Skeletal muscle satellite cell (primary cell): ENCODE measurements around the gene ADCY1. TPM values are rescaled to one million over a fixed set of nuclear protein-coding genes. Genes with fewer than 3 reads are reported as not detected.
"Not testable (repeated sequence)": the region's sequence is repeated elsewhere in the genome, so short reads cannot be mapped to it uniquely, and the experiment has no call there.

ENCODE experiments used
- H3K27me3 ChIP-seq: 2 replicates; pipeline ENCODE4 v1.7.0; 2013; ENCODE audit warnings: low read length; ENCODE audit not compliant: control insufficient read depth, insufficient read depth
- H3K36me3 ChIP-seq: 2 replicates; pipeline ENCODE4 v1.7.0; 2013; ENCODE audit warnings: mild to moderate bottlenecking, control low read depth, low read length; ENCODE audit not compliant: insufficient read depth
- H3K4me1 ChIP-seq: 2 replicates; pipeline ENCODE4 v1.7.0; 2013; ENCODE audit warnings: low read length; ENCODE audit not compliant: control insufficient read depth, insufficient read depth
- H3K4me2 ChIP-seq: 2 replicates; pipeline ENCODE4 v1.7.0; 2013; ENCODE audit warnings: mild to moderate bottlenecking, low read length
- H3K4me3 ChIP-seq: 2 replicates; pipeline ENCODE4 v1.7.0; 2013; ENCODE audit warnings: low read length
- H3K9ac ChIP-seq: 2 replicates; pipeline ENCODE4 v1.7.0; 2013; ENCODE audit warnings: mild to moderate bottlenecking, low read depth, low read length, moderate library complexity
- H3K9me3 ChIP-seq: replicated peaks from 2 replicates; pipeline ENCODE4 v1.7.0; 2013; ENCODE audit warnings: mild to moderate bottlenecking, control low read depth, low read length
- total RNA-seq: library from RNA; depleted of rRNA; stranded (reverse); fragments of >200 nt; gene quantifications from 2 replicates; pipeline ENCODE4 v1.2.3, GENCODE V29; 2012; rRNA removed

ADCY1 gene
- total RNA-seq, result 0.22 and 0.51 TPM in 2 replicates

DNA sequence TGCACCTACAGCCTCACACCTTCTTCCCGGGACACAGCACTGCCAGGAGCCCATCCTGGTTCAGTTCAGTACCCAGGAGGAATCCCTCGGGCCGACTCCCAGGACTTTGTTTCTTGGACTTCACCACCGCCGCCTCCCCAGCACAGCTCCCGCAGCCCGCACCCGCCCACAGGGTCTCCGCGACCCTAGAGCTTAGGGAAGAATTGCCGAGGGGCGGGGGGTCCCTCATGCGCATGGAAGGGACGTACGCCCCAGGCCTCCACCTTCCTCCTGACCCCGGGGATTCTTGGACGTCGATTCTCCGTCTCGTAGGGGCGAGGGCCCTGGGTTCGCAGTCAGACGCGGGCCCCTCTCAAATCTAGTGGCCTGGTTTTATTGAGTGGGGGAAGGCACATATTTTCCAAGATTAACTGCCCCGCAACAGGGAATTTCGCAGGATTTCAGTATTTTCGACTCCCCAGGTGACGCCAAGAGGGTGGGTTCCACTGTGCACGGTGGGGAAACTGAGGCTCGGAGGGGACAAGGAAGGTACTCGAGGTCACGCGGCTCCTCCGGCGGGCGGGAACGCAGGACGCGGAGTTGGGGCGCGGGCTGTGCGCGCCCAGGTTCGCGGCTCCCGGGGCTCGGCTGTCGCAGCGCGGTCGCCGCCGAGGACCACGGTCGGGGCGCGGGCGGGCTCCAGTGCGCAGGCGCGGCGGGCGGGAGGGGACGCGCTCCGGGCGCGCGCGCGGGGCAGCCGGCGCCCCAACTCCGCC lies at the start of gene ADCY1:
TSS of gene ADCY1 (plus strand) at position 708 of the 755 bp plus-strand sequence. CDS start 176 bp downstream, outside the sequence.
- Histone ChIP-seq H3K36me3 (no peaks in the 10 kb centered on the region), H3K4me1 (peaks cover 6% of the 10 kb centered on the region), H3K27me3 (peaks cover 85% of the 10 kb centered on the region), H3K9me3 (no peaks in the 10 kb centered on the region), H3K4me3 (peak within 1 kb of the TSS; percentile 67), H3K9ac (no peak within 1 kb of the TSS), H3K4me2 (peak within 1 kb of the TSS; percentile 86)

DNA sequence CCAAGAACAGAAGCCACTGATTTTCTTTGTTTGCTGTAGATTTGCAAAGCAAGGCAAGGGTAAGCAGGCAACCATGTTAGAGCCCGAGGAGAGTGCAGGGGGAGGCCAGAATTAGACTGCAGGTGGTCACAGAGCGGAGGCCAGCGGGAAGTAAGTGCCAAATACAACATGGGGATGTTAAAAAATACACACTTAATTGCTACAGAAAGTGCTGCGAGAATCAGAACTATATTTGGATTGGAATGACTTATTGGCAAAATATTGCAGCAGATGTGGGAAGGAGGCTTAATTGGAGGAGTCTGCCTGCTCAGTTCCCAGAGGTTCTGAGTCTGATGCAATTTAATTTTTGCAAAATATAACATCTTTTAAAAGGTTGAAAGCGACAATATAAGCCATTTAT lies 49.7 kb upstream of the ADCY1 start:
- H3K9me3 ChIP-seq, result no peaks in the 10 kb centered on the region
- H3K4me1 ChIP-seq, result no peaks in the 10 kb centered on the region
- no peak overlapping the region for H3K9ac ChIP-seq
- no peak overlapping the region for H3K4me2 ChIP-seq
- H3K36me3 ChIP-seq, result no peaks in the 10 kb centered on the region
- H3K4me3 ChIP-seq, result no peak overlapping the region
- H3K27me3 ChIP-seq, result peaks cover 3% of the 10 kb centered on the region

DNA sequence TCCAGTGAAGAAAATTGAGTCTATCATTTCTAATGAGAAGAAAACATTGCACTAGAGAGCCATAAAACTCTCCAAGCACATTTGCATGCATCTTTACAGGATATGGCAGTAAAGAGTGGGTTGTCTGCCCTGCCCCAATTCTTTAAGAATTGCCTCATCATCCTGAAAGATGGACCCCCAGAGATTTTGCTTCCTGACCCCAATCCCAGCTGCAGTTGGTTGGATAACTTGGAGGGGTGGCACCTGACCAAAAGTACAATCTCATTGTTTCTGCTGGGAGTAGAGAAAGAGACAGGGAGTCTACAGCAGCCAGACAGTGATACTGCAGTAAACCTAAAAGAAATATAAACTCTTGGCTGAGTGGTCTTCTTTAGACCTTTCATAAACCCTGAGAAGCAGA lies 49.1 kb upstream of the ADCY1 start:
- Histone ChIP-seq H3K27me3 (peaks cover 3% of the 10 kb centered on the region), H3K9ac (no peak overlapping the region), H3K4me2 (no peak overlapping the region), H3K9me3 (no peaks in the 10 kb centered on the region), H3K4me1 (no peaks in the 10 kb centered on the region), H3K36me3 (no peaks in the 10 kb centered on the region), H3K4me3 (no peak overlapping the region)

DNA sequence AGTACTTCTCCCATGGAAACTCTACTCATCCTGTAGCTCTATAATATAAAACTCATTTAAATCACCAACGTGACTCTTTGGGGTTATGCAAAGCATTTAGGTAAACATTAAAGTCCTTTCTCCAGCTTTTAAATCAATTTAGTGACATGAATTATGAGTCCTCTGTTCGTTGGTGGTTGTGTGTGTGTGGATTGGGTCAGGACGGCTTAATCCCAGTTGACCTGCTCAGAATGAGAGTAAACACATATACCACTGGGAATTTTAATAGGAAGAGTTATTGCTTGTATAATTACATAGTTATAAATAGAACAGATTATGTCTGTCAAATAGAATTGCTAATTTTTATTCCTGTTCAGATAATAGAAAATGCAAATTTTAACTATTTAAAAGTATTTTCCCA lies 30.7 kb upstream of the ADCY1 start:
- Histone ChIP-seq H3K9me3 (no peaks in the 10 kb centered on the region), H3K4me3 (no peak overlapping the region), H3K4me1 (no peaks in the 10 kb centered on the region), H3K9ac (no peak overlapping the region), H3K36me3 (no peaks in the 10 kb centered on the region), H3K4me2 (no peak overlapping the region), H3K27me3 (no peaks in the 10 kb centered on the region)

DNA sequence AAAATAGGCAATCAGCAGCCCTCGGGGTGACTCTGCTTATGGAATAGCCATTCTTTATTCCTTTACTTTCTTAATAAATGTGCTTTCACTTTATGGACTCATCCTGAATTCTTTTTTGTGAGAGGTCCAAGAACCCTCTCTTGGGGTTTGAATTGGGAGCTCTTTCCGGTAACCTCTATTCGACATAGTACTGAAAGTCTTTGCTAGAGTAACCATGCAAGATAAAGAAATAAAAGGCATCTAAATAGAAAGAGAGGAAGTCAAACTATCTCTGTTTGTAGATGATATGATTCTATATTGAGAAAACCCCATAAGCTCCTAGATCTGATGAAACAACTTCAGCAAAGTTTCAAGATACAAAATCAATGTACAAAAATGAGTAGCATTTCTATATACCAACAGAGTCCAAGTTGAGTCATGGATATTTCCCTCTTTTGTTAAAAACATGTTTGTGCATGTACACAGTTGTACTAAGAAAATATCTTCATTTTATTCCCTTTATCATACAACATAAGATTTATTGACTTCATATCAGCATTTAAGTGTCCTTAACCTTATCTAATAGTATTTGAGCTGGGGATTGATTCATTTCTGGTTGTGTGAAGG lies 29.0 kb upstream of the ADCY1 start:
- not testable (repeated sequence) for H3K4me2 ChIP-seq, H3K4me1 ChIP-seq, H3K9ac ChIP-seq, H3K4me3 ChIP-seq, H3K9me3 ChIP-seq, H3K36me3 ChIP-seq, H3K27me3 ChIP-seq

DNA sequence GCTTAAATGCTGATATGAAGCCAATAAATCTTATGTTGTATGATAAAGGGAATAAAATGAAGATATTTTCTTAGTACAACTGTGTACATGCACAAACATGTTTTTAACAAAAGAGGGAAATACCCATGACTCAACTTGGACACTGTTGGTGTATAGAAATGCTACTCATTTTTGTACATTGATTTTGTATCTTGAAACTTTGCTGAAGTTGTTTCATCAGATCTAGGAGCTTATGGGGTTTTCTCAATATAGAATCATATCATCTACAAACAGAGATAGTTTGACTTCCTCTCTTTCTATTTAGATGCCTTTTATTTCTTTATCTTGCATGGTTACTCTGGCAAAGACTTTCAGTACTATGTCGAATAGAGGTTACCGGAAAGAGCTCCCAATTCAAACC lies 25.3 kb upstream of the ADCY1 start:
- H3K9ac ChIP-seq, H3K4me3 ChIP-seq: not testable (repeated sequence)

DNA sequence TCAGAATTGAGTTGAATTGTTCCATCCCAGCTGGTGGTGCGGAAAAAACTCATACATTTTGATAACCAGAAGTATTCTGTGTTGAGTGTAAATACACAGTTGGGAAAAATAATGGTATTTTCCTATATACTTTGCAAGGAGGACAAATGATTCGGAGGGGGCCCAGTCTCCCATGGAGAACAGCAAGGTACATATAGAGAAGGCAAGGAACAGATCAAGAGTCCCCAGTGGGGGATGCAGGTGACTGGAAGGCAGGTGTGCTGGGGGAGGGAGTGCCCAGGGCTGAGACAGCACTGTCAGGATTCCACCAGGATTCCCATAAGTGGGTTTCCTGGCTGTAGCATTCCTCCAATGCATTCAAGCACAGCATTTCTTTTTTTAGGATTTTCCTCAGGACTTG lies 10.8 kb upstream of the ADCY1 start:
- no peaks in the 10 kb centered on the region for H3K9me3 ChIP-seq
- H3K4me3 ChIP-seq, result no peak overlapping the region
- H3K4me2 ChIP-seq, result no peak overlapping the region
- H3K4me1 ChIP-seq, result no peaks in the 10 kb centered on the region
- H3K9ac ChIP-seq, result no peak overlapping the region
- H3K27me3 ChIP-seq, result peaks cover 34% of the 10 kb centered on the region
- no peaks in the 10 kb centered on the region for H3K36me3 ChIP-seq

More for the DNA sequence above, 25.3 kb upstream of the ADCY1 start:
- H3K27me3 ChIP-seq, H3K9me3 ChIP-seq, H3K4me2 ChIP-seq, H3K4me1 ChIP-seq, H3K36me3 ChIP-seq: not testable (repeated sequence)

DNA sequence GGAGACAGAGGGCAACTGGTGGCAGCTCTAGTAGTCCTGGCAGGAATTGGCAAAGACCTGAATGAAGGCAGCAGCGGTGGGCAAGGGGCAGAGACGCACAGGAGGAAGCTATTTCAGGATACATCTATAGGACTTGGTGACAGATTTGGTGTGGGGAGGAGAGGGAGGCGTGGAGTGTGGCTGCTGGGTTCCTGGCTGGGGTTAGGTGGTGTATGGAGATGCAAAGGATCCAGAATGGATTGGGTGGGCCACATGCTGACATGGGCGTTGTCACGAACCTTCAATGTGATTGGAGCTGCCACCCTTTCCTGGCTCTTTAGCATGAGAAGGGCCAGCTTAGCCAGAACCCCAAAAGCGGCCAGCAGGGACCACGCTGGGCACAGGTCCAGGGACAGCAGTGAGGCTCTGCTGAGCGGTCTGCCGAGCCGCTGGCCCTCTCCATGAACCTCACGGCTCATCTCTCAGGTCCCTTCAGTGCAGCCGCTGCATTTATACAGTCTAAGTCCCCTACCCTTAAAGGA lies 10.2 kb upstream of the ADCY1 start:
- Histone ChIP-seq H3K27me3 (peaks cover 34% of the 10 kb centered on the region), H3K9ac (no peak overlapping the region), H3K4me2 (no peak overlapping the region), H3K9me3 (no peaks in the 10 kb centered on the region), H3K4me3 (no peak overlapping the region), H3K36me3 (no peaks in the 10 kb centered on the region), H3K4me1 (no peaks in the 10 kb centered on the region)

DNA sequence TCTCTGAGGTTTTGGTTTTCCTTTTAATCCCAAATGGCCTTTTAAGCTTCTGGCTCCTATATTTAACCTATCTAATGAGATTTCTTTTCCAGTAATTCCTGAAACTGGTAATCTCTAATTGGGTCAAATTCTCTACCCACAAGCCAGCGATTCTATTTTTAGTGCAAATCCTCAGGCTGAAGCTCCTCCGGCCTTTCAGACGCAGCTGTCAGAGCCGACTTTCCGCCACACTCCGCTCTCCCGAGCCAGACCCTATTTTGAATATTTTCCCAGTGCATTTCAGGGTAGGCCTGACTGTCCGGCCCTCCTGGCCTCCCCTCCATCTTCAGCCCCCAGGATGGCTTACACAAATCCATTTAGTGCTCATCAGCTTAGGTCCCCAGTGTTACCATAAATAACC lies 9.7 kb upstream of the ADCY1 start:
- Histone ChIP-seq H3K9ac (no peak overlapping the region), H3K4me2 (no peak overlapping the region), H3K9me3 (no peaks in the 10 kb centered on the region), H3K36me3 (no peaks in the 10 kb centered on the region), H3K4me1 (no peaks in the 10 kb centered on the region), H3K27me3 (peaks cover 39% of the 10 kb centered on the region), H3K4me3 (no peak overlapping the region)

DNA sequence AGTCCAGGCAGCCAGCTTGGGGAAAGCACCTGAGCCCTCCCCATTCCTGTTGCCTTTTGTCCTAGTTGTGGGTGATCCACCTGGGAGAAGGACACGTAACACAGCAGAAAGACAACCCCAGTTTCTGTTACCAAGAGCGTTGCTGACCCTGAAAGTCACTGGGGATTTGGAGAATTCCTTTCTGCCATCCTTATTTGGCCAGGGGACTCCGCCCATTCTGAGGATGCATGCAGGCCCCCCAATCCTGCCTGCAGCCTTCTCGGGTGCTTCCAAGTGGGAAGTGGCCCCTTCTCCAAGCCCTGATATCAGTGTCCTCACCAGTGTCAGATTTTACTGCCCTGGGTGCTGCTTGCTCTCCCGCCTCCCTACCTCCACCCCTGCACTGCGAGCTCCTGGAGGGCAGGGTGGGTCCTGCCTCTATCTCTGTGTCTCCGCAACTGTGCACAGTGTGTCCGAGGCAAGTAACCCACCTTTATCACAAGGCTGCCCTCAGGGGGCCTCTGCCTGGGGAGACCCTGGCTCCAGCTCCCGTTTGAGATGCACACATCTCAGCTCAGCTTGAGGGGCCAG lies 9.2 kb upstream of the ADCY1 start:
- no peak overlapping the region for H3K9ac ChIP-seq
- H3K4me3 ChIP-seq, result no peak overlapping the region
- H3K4me1 ChIP-seq, result no peaks in the 10 kb centered on the region
- no peaks in the 10 kb centered on the region for H3K36me3 ChIP-seq
- peaks cover 44% of the 10 kb centered on the region for H3K27me3 ChIP-seq
- no peaks in the 10 kb centered on the region for H3K9me3 ChIP-seq
- no peak overlapping the region for H3K4me2 ChIP-seq

DNA sequence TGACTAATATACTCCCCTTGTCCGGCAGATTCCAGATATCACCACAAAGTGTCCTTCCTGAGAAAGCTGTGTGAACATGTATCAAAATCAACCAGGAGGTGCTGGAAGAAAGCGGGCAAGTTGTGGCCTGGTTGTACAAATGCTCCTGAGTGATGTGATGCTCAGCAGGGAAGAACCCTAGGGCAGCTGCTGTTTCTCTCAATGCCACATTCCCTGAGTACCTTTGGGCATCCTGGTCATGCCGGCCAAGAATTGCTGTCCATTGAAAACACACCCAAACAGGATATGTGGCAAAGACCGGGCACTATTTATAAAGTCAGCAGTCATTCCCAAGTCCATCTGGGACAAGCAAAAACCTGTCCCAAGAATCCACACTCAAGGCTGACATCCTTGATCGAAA lies 7.8 kb upstream of the ADCY1 start:
- Histone ChIP-seq H3K36me3 (no peaks in the 10 kb centered on the region), H3K4me2 (no peak overlapping the region), H3K27me3 (peaks cover 51% of the 10 kb centered on the region), H3K4me3 (no peak overlapping the region), H3K9ac (no peak overlapping the region), H3K9me3 (no peaks in the 10 kb centered on the region), H3K4me1 (no peaks in the 10 kb centered on the region)
